Measurements from ENCODE around the gene SLC16A2. TPM values are rescaled to one million over a fixed set of nuclear protein-coding genes. Genes with fewer than 3 reads are reported as not detected.

Gene SLC16A2
- polyA plus RNA-seq, 3 donors, result not detected

DNA sequence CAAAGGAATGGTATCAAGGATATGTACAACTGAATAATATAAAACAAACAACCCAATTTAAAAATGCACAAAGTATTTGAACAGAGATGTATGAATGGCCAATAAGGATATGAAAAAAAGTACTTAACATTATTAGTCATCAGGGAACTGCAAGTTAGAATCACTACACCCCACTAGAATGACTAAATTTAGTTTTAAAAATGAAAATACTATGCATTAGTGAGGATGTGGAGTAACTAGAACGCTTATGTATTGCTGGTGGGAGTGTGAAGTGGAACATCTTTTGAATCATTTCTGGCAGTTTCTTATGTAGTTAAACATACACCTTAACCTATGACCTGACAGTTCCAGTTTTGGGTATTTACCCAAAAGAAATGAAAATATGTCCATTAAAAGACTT lies 13.0 kb upstream of the SLC16A2 start:
- TF ChIP-seq, protein P1, sequence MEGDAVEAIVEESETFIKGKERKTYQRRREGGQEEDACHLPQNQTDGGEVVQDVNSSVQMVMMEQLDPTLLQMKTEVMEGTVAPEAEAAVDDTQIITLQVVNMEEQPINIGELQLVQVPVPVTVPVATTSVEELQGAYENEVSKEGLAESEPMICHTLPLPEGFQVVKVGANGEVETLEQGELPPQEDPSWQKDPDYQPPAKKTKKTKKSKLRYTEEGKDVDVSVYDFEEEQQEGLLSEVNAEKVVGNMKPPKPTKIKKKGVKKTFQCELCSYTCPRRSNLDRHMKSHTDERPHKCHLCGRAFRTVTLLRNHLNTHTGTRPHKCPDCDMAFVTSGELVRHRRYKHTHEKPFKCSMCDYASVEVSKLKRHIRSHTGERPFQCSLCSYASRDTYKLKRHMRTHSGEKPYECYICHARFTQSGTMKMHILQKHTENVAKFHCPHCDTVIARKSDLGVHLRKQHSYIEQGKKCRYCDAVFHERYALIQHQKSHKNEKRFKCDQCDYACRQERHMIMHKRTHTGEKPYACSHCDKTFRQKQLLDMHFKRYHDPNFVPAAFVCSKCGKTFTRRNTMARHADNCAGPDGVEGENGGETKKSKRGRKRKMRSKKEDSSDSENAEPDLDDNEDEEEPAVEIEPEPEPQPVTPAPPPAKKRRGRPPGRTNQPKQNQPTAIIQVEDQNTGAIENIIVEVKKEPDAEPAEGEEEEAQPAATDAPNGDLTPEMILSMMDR (IDR thresholded peaks at IDR 0.05), result no peak
- Histone ChIP-seq H3K4me2 (replicated peaks; ENCODE audit: extremely low read depth, low read length, poor library complexity, severe bottlenecking) (no peak overlapping the region), H3K4me1 (ENCODE audit: control insufficient read depth in 1 of 2, insufficient read depth in 2 of 2, low read length in 2 of 2) (no peaks in the 10 kb centered on the region), H3K27me3 (ENCODE audit: control insufficient read depth in 2 of 2, insufficient read depth in 2 of 2, low read length in 2 of 2) (no peaks in the 10 kb centered on the region), H3K4me3 (replicated peaks in 1 of 3; ENCODE audit: low read depth in 2 of 3, low read length in 3 of 3) (no peak overlapping the region), H3K79me2 (ENCODE audit: insufficient read depth, low read length) (no peaks in the 10 kb centered on the region), H3K9ac (ENCODE audit: insufficient read depth, low read length, poor library complexity, severe bottlenecking) (no peak overlapping the region), H3K36me3 (replicated peaks in 1 of 2; ENCODE audit: control insufficient read depth in 1 of 2, insufficient read depth in 2 of 2, low read length in 2 of 2) (no peaks in the 10 kb centered on the region), H3K27ac (ENCODE audit: low read depth in 1 of 2, low read length in 2 of 2) (no peak overlapping the region), H4K20me1 (ENCODE audit: insufficient read depth, low read length) (no peaks in the 10 kb centered on the region), H3K9me3 (replicated peaks in 1 of 2; ENCODE audit: control insufficient read depth in 1 of 2, insufficient read depth in 1 of 2, low read length in 2 of 2) (no peaks in the 10 kb centered on the region), H2AFZ (ENCODE audit: insufficient read depth, low read depth, low read length, poor library complexity, severe bottlenecking) (no peak overlapping the region)
- no peak overlapping the region for H3K4me3 Mint-ChIP-seq
- DNase-seq, result no peak
- no peaks in the 10 kb centered on the region for H3K4me1 Mint-ChIP-seq
- peaks cover 0 to 6% (median 3%) of the 10 kb centered on the region in 3 donors for H3K27me3 Mint-ChIP-seq (ENCODE audit: low read depth in 3 of 3)
- H3K9me3 Mint-ChIP-seq, result peaks cover 0 to 6% (median 0%) of the 10 kb centered on the region in 7 donors
- WGBS (ENCODE audit: insufficient coverage), result no CpG with 5 or more reads among the region's 1 CpG
- intact Hi-C loops (cut with micrococcal nuclease), result no loop called here
- H3K36me3 Mint-ChIP-seq, result no peaks in the 10 kb centered on the region
- no peak overlapping the region for H3K27ac Mint-ChIP-seq

DNA sequence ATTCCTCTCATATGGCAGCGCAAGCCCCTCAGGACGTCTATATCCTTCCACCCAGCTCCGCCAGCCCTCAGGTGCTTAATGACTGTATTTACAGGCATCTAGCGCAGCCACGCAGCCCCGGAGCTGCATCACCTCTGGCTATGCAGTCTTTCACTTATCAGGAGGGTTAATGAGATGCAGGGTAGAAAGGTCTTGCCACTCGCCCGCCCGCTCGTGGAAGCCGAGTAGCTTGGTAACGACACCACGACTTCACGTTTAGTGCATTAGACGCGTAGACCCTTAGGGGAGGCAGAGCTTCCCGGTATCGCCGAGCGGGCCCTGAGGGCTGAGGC lies 1.5 kb upstream of the SLC16A2 start:
- 0% methylated on average over 2 of the region's 20 CpGs for WGBS (ENCODE audit: insufficient coverage)
- Histone ChIP-seq H3K27me3 (ENCODE audit: control insufficient read depth in 2 of 2, insufficient read depth in 2 of 2, low read length in 2 of 2) (peaks cover 5 to 52% of the 10 kb centered on the region in 2 donors), H3K9ac (ENCODE audit: insufficient read depth, low read length, poor library complexity, severe bottlenecking) (no peak overlapping the region), H3K36me3 (replicated peaks in 1 of 2; ENCODE audit: control insufficient read depth in 1 of 2, insufficient read depth in 2 of 2, low read length in 2 of 2) (no peaks in the 10 kb centered on the region), H3K4me3 (replicated peaks in 1 of 3; ENCODE audit: low read depth in 2 of 3, low read length in 3 of 3) (peak overlapping the region in 1 of 3 experiments; percentile 56), H3K27ac (ENCODE audit: low read depth in 1 of 2, low read length in 2 of 2) (no peak overlapping the region), H3K79me2 (ENCODE audit: insufficient read depth, low read length) (no peaks in the 10 kb centered on the region), H3K4me1 (ENCODE audit: control insufficient read depth in 1 of 2, insufficient read depth in 2 of 2, low read length in 2 of 2) (peaks cover 24 to 31% of the 10 kb centered on the region in 2 donors), H2AFZ (ENCODE audit: insufficient read depth, low read depth, low read length, poor library complexity, severe bottlenecking) (peak overlapping the region; percentile 65), H3K4me2 (replicated peaks; ENCODE audit: extremely low read depth, low read length, poor library complexity, severe bottlenecking) (peak overlapping the region; percentile 61), H3K9me3 (replicated peaks in 1 of 2; ENCODE audit: control insufficient read depth in 1 of 2, insufficient read depth in 1 of 2, low read length in 2 of 2) (peaks cover 0 to 12% of the 10 kb centered on the region in 2 donors), H4K20me1 (ENCODE audit: insufficient read depth, low read length) (no peaks in the 10 kb centered on the region)
- no peak for DNase-seq
- intact Hi-C loops (cut with micrococcal nuclease), result no loop called here
- TF ChIP-seq, protein P1 (IDR thresholded peaks at IDR 0.05), result no peak
- Mint-ChIP-seq H3K9me3 (peaks cover 0 to 36% (median 19%) of the 10 kb centered on the region in 7 donors), H3K4me3 (peak overlapping the region; percentile 66 to 76), H3K36me3 (peaks cover 3 to 4% of the 10 kb centered on the region in 2 donors), H3K27ac (peak overlapping the region in 1 of 7 donors; percentile 6), H3K4me1 (peaks cover 26% of the 10 kb centered on the region), H3K27me3 (ENCODE audit: low read depth in 3 of 3) (peaks cover 40 to 57% (median 47%) of the 10 kb centered on the region in 3 donors)

Measured in CD14-positive monocyte (primary cell).